ENCODE data around the gene ECE1.
"Not testable (repeated sequence)": the region's sequence is repeated elsewhere in the genome, so short reads cannot be mapped to it uniquely, and the experiment has no call there.

ECE1 gene

GRCh38 chr1:21246905-21247642 is 43.2 kb downstream of the ECE1 start:
- DNase-seq = no peak

- DNase-seq = no peak
These were observed 44.5 kb downstream of the ECE1 start for GRCh38 chr1:21245688-21246229.

- DNase-seq = no peak
These were observed 45.1 kb downstream of the ECE1 start for GRCh38 chr1:21244986-21245687.

- no peak for DNase-seq
These were observed 46.1 kb downstream of the ECE1 start for GRCh38 chr1:21244154-21244553.

- DNase-seq = no peak
These were observed 47.4 kb downstream of the ECE1 start for GRCh38 chr1:21242846-21243245.

GRCh38 chr1:21241771-21242581 is 48.3 kb downstream of the ECE1 start:
- DNase-seq = no peak

- no peak for DNase-seq
These were observed 49.6 kb downstream of the ECE1 start for GRCh38 chr1:21240706-21241105.

- no peak for DNase-seq
These were observed 51.0 kb downstream of the ECE1 start for GRCh38 chr1:21239221-21239620.

GRCh38 chr1:21238141-21238800 is 52.0 kb downstream of the ECE1 start:
- no peak for DNase-seq

GRCh38 chr1:21237446-21238088 is 52.7 kb downstream of the ECE1 start:
- no peak for DNase-seq

GRCh38 chr1:21236178-21236577 is 54.1 kb downstream of the ECE1 start:
- DNase-seq = no peak

- DNase-seq = no peak
These were observed 55.5 kb downstream of the ECE1 start for GRCh38 chr1:21234779-21235178.

GRCh38 chr1:21233490-21233889 is 56.8 kb downstream of the ECE1 start:
- DNase-seq = no peak

- DNase-seq = no peak
These were observed 58.2 kb downstream of the ECE1 start for GRCh38 chr1:21232044-21232443.

- DNase-seq = no peak
These were observed 60.8 kb downstream of the ECE1 start for GRCh38 chr1:21229246-21230000.

GRCh38 chr1:21228224-21228623 is 62.0 kb downstream of the ECE1 start:
- not testable (repeated sequence) for DNase-seq

GRCh38 chr1:21225065-21225464 is 65.2 kb downstream of the ECE1 start:
- no peak for DNase-seq

GRCh38 chr1:21220815-21221214 is 69.4 kb downstream of the ECE1 start:
- no peak for DNase-seq

GRCh38 chr1:21219674-21220073 is 70.6 kb downstream of the ECE1 start:
- no peak for DNase-seq

GRCh38 chr1:21217812-21218596 is 72.3 kb downstream of the ECE1 start:
- DNase-seq = peak; percentile 55
